Upper lobe of left lung (tissue), 6 donors: ENCODE results near the gene RAB40A. TPM values are rescaled to one million over a fixed set of nuclear protein-coding genes. Genes with fewer than 3 reads are reported as not detected.

Experiments used
- ATAC-seq, 2 donors: fragments of 200-7000 bp; cut with Tn5 transposase; one replicate each; pipeline ENCODE4 v1.9.1; 2022; ENCODE audit warnings: mild to moderate bottlenecking in 2 of 2, moderate library complexity in 2 of 2; ENCODE audit not compliant: low FRiP score in 2 of 2
- DNase-seq, 2 donors: peaks; one replicate each; pipeline ENCODE4 v3.0.0-alpha.2; 2019 to 2020
- H3K27ac ChIP-seq, 4 donors: fragments of 200-600 bp; sonication (generic); one replicate each; pipeline ENCODE4 v1.5.1; 2016 to 2019
- H3K27me3 ChIP-seq, 4 donors: fragments of 200-600 bp; sonication (generic); one replicate each; pipeline ENCODE4 v1.5.1; 2017 to 2019
- H3K36me3 ChIP-seq, 4 donors: fragments of 200-600 bp; sonication (generic); one replicate each; pipeline ENCODE4 v1.5.1; 2016 to 2019
- H3K4me1 ChIP-seq, 4 donors: fragments of 200-600 bp; sonication (generic); one replicate each; pipeline ENCODE4 v1.5.1; 2018 to 2019
- H3K4me3 ChIP-seq, 4 donors: fragments of 200-600 bp; sonication (generic); one replicate each; pipeline ENCODE4 v1.5.1; 2017 to 2019; ENCODE audit warnings: mild to moderate bottlenecking in 2 of 4, moderate library complexity in 1 of 4
- H3K9me3 ChIP-seq, 4 donors: fragments of 200-600 bp; sonication (generic); one replicate each; pipeline ENCODE4 v1.5.1; 2018 to 2019
- EP300 ChIP-seq, 4 donors: sonication (generic); formaldehyde crosslinking; IDR thresholded peaks; one replicate each; pipeline ENCODE4 v1.5.1; 2017; ENCODE audit warnings: antibody characterized with exemption in 4 of 4, control low read depth in 2 of 4
- POLR2A ChIP-seq, 4 donors: fragments of 450-650 bp; IDR thresholded peaks; one replicate each; pipeline ENCODE4 v1.5.1; 2016 to 2017; ENCODE audit warnings: antibody characterized with exemption in 4 of 4, mild to moderate bottlenecking in 2 of 4
- POLR2AphosphoS5 ChIP-seq, 2 donors: sonication (generic); formaldehyde crosslinking; IDR thresholded peaks; one replicate each; pipeline ENCODE4 v1.5.1; 2017; ENCODE audit warnings: antibody characterized with exemption in 2 of 2
- WGBS, 2 donors: methylation state at CpG; one replicate each; pipeline ENCODE4 v1.1.5; 2017 to 2018; 5-methylcytosine and 5-hydroxymethylcytosine counted together
- total RNA-seq, 6 donors: library from RNA; depleted of rRNA in 4 of 6; stranded (reverse); fragments of >200 nt in 4 of 6; gene quantifications; one replicate each; pipeline versions ENCODE4 v1.1.0 to v1.2.1, GENCODE V29; 2016 to 2021
- TF ChIP-seq, protein P1 (sequence below), 6 experiments: fragments of 450-650 bp in 4 of 6; fragments of 200-600 bp in 2 of 6; sonication (generic) in 2 of 6; IDR thresholded peaks; one replicate each; pipeline ENCODE4 v1.5.1; 2016 to 2019; ENCODE audit warnings: antibody characterized with exemption in 6 of 6
- donor health status: DM: no; HTN: no; CAD: no; lungs with moderate emphysema.
- donor health status: DM: no; HTN: yes; CAD: no; lungs with severe emphysema.

RAB40A gene
- total RNA-seq, 6 donors from 2014 or later = 0.24 to 3.1 (median 0.56) TPM

- ATAC-seq (no peak), DNase-seq (no peak)
- Histone ChIP-seq H3K27me3 (no peaks in the 10 kb centered on the region), H3K4me3 (no peak overlapping the region), H3K36me3 (no peaks in the 10 kb centered on the region), H3K9me3 (no peaks in the 10 kb centered on the region), H3K4me1 (no peaks in the 10 kb centered on the region), H3K27ac (peak overlapping the region; percentile 9 to 76 (median 35))
- TF ChIP-seq EP300 (IDR thresholded peaks at IDR 0.05) (no peak), POLR2AphosphoS5 (IDR thresholded peaks at IDR 0.05) (no peak), POLR2A (IDR thresholded peaks at IDR 0.05) (no peak)
- TF ChIP-seq, protein P1, sequence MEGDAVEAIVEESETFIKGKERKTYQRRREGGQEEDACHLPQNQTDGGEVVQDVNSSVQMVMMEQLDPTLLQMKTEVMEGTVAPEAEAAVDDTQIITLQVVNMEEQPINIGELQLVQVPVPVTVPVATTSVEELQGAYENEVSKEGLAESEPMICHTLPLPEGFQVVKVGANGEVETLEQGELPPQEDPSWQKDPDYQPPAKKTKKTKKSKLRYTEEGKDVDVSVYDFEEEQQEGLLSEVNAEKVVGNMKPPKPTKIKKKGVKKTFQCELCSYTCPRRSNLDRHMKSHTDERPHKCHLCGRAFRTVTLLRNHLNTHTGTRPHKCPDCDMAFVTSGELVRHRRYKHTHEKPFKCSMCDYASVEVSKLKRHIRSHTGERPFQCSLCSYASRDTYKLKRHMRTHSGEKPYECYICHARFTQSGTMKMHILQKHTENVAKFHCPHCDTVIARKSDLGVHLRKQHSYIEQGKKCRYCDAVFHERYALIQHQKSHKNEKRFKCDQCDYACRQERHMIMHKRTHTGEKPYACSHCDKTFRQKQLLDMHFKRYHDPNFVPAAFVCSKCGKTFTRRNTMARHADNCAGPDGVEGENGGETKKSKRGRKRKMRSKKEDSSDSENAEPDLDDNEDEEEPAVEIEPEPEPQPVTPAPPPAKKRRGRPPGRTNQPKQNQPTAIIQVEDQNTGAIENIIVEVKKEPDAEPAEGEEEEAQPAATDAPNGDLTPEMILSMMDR (IDR thresholded peaks at IDR 0.05) = no peak
- 62 to 88% methylated on average over 3 of the region's 3 CpGs for WGBS, 2 donors
Measured at GRCh38 chrX:103537871-103538387, 18.6 kb upstream of the RAB40A start.

DNA sequence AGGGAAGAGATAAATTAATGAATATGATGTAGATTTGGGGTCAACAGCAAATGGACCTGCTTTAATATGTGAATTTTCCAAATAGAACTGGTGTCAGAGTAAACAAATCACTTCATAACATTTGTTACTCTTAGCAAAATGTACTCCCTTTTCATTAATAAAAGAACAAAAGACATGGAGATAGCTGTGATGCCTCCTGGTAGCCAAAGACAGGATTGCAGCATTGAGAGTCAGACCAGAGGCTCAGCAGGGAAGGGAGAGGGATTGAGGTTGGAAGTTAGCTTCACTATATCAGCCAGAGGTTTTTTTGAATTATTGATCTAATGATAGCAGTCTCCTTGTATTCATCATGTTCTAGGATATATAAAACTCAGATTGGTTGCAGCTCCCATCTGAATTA is 17.4 kb upstream of the RAB40A start:
- TF ChIP-seq, protein P1 (IDR thresholded peaks at IDR 0.05) = no peak
- TF ChIP-seq POLR2A (IDR thresholded peaks at IDR 0.05) (no peak), POLR2AphosphoS5 (IDR thresholded peaks at IDR 0.05) (no peak), EP300 (IDR thresholded peaks at IDR 0.05) (no peak)
- Histone ChIP-seq H3K4me3 (no peak overlapping the region), H3K27ac (peak overlapping the region; percentile 19 to 75 (median 46)), H3K36me3 (no peaks in the 10 kb centered on the region), H3K9me3 (no peaks in the 10 kb centered on the region), H3K27me3 (no peaks in the 10 kb centered on the region), H3K4me1 (no peaks in the 10 kb centered on the region)
- no peak for DNase-seq
- no peak for ATAC-seq

- ATAC-seq = no peak
Measured at GRCh38 chrX:103536071-103536470, 16.8 kb upstream of the RAB40A start.

GRCh38 chrX:103535206-103535605 is 15.9 kb upstream of the RAB40A start:
- peak overlapping the region in 2 of 4 donors; percentile 48 to 67 for H3K27ac ChIP-seq
- no peaks in the 10 kb centered on the region for H3K9me3 ChIP-seq
- WGBS, 2 donors = 62 to 96% methylated on average over 1 of the region's 1 CpG
- no peak overlapping the region for H3K4me3 ChIP-seq
- no peaks in the 10 kb centered on the region for H3K4me1 ChIP-seq
- no peaks in the 10 kb centered on the region for H3K27me3 ChIP-seq
- no peak for TF ChIP-seq EP300 (IDR thresholded peaks at IDR 0.05)
- TF ChIP-seq, protein P1 (IDR thresholded peaks at IDR 0.05) = no peak
- TF ChIP-seq POLR2AphosphoS5 (IDR thresholded peaks at IDR 0.05) = no peak
- no peak for TF ChIP-seq POLR2A (IDR thresholded peaks at IDR 0.05)
- H3K36me3 ChIP-seq = no peaks in the 10 kb centered on the region
- no peak for DNase-seq
- ATAC-seq = no peak

More at GRCh38 chrX:103536071-103536470, 16.8 kb upstream of the RAB40A start:
- Histone ChIP-seq H3K36me3 (no peaks in the 10 kb centered on the region), H3K4me3 (no peak overlapping the region), H3K9me3 (no peaks in the 10 kb centered on the region), H3K27me3 (no peaks in the 10 kb centered on the region), H3K27ac (peak overlapping the region in 3 of 4 donors; percentile 30 to 75 (median 63)), H3K4me1 (no peaks in the 10 kb centered on the region)
- TF ChIP-seq, protein P1 (IDR thresholded peaks at IDR 0.05) = no peak
- TF ChIP-seq POLR2AphosphoS5 (IDR thresholded peaks at IDR 0.05) = no peak
- no peak for DNase-seq

- no peaks in the 10 kb centered on the region for H3K36me3 ChIP-seq
- H3K4me3 ChIP-seq = peak overlapping the region in 3 of 4 donors; percentile 21 to 43 (median 40)
- no peaks in the 10 kb centered on the region for H3K9me3 ChIP-seq
- H3K4me1 ChIP-seq = no peaks in the 10 kb centered on the region
- ATAC-seq = peak; percentile 44 to 88
- peak in 1 of 2 donors; percentile 65 for DNase-seq
- H3K27me3 ChIP-seq = no peaks in the 10 kb centered on the region
- TF ChIP-seq, protein P1 (IDR thresholded peaks at IDR 0.05) = peak; percentile 52 to 85 (median 72)
- no peak for TF ChIP-seq POLR2AphosphoS5 (IDR thresholded peaks at IDR 0.05)
- peak overlapping the region in 2 of 4 donors; percentile 27 to 43 for H3K27ac ChIP-seq
- 2 to 21% methylated on average over 15 of the region's 15 CpGs for WGBS, 2 donors
Measured at GRCh38 chrX:103533511-103534216, 14.4 kb upstream of the RAB40A start.
